ENCODE results near the gene CDC45.

The CDC45 gene

GRCh38 chr22:19480789-19481188 is 1.1 kb downstream of the CDC45 start:
- TF ChIP-seq CTCF (conservative IDR thresholded peaks at IDR 0.05; ENCODE audit: low read length) = no peak
- H3K4me3 ChIP-seq (ENCODE audit: low read length) = no peak overlapping the region; the same call in 1 of the 2 replicates
- DNase-seq (ENCODE audit: low read depth) = no peak

GRCh38 chr22:19482297-19482696 is 2.6 kb downstream of the CDC45 start:
- H3K4me3 ChIP-seq (ENCODE audit: low read length) = no peak overlapping the region
- TF ChIP-seq CTCF (conservative IDR thresholded peaks at IDR 0.05; ENCODE audit: low read length) = no peak
- no peak for DNase-seq (ENCODE audit: low read depth)

GRCh38 chr22:19483481-19484244 is 3.9 kb downstream of the CDC45 start:
- TF ChIP-seq CTCF (conservative IDR thresholded peaks at IDR 0.05; ENCODE audit: low read length) = no peak
- DNase-seq (ENCODE audit: low read depth) = peak; percentile 61
- no peak overlapping the region for H3K4me3 ChIP-seq (ENCODE audit: low read length)

- no peak overlapping the region for H3K4me3 ChIP-seq (ENCODE audit: low read length)
- DNase-seq (ENCODE audit: low read depth) = no peak
- no peak for TF ChIP-seq CTCF (conservative IDR thresholded peaks at IDR 0.05; ENCODE audit: low read length)
These were observed 8.6 kb downstream of the CDC45 start for GRCh38 chr22:19488285-19488684.

- peak; percentile 22; the same call in 1 of the 2 replicates for TF ChIP-seq CTCF (conservative IDR thresholded peaks at IDR 0.05; ENCODE audit: low read length)
- peak; percentile 14 for DNase-seq (ENCODE audit: low read depth)
- no peak overlapping the region for H3K4me3 ChIP-seq (ENCODE audit: low read length)
These were observed 9.4 kb downstream of the CDC45 start for GRCh38 chr22:19488884-19489843.

- H3K4me3 ChIP-seq (ENCODE audit: low read length) = no peak overlapping the region
- no peak for DNase-seq (ENCODE audit: low read depth)
- no peak for TF ChIP-seq CTCF (conservative IDR thresholded peaks at IDR 0.05; ENCODE audit: low read length)
These were observed 11.0 kb downstream of the CDC45 start for GRCh38 chr22:19490628-19491230.

Data from AG10803 (cell line).